Fibroblast of villous mesenchyme (primary cell): Measurements from ENCODE around the gene CFAP61. TPM values are rescaled to one million over a fixed set of nuclear protein-coding genes. Genes with fewer than 3 reads are reported as not detected.

Experiments
- DNase-seq: peaks from one replicate; pipeline ENCODE4 v3.0.0-alpha.2; 2010; ENCODE audit warnings: low read depth
- H3K4me3 ChIP-seq: 2 replicates; pipeline ENCODE4 v1.5.1; 2011; ENCODE audit warnings: low read depth, mild to moderate bottlenecking, low read length
- total RNA-seq: library from RNA; depleted of rRNA; stranded (reverse); fragments of >200 nt; gene quantifications from 2 replicates; pipeline ENCODE4 v1.2.3, GENCODE V29; 2012
- TF ChIP-seq, protein P1 (sequence below): IDR thresholded peaks from 2 replicates; pipeline ENCODE4 v1.5.1; 2012; ENCODE audit warnings: low read depth, mild to moderate bottlenecking, low read length; ENCODE audit not compliant: insufficient read depth

The CFAP61 gene
- total RNA-seq, 1 donor, result 0.43 TPM

- TF ChIP-seq, protein P1, sequence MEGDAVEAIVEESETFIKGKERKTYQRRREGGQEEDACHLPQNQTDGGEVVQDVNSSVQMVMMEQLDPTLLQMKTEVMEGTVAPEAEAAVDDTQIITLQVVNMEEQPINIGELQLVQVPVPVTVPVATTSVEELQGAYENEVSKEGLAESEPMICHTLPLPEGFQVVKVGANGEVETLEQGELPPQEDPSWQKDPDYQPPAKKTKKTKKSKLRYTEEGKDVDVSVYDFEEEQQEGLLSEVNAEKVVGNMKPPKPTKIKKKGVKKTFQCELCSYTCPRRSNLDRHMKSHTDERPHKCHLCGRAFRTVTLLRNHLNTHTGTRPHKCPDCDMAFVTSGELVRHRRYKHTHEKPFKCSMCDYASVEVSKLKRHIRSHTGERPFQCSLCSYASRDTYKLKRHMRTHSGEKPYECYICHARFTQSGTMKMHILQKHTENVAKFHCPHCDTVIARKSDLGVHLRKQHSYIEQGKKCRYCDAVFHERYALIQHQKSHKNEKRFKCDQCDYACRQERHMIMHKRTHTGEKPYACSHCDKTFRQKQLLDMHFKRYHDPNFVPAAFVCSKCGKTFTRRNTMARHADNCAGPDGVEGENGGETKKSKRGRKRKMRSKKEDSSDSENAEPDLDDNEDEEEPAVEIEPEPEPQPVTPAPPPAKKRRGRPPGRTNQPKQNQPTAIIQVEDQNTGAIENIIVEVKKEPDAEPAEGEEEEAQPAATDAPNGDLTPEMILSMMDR, result no peak
- H3K4me3 ChIP-seq, result no peak overlapping the region
- no peak for DNase-seq
Observed at GRCh38 chr20:20255099-20255498, 202.8 kb downstream of the CFAP61 start.

DNA sequence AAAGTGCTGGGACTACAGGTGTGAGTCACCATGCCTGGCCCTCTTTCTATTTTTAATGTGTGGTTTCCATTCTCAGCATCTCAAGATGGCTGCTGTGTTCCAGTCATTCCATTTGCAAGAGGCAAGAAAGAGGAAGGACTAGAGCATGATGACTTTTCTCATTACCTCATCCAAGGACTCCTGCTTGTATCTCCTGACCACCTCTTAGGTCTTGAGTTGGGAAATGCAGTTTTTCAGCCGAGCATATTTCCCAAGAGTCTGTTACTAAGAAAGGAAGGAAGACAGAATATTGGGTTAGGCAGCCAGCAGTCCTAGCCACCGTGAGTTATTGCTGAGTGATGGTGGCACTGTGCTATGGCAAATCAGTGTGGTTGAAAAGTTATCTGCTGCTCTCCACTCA is 207.2 kb downstream of the CFAP61 start:
- TF ChIP-seq, protein P1, result no peak
- no peak for DNase-seq

DNA sequence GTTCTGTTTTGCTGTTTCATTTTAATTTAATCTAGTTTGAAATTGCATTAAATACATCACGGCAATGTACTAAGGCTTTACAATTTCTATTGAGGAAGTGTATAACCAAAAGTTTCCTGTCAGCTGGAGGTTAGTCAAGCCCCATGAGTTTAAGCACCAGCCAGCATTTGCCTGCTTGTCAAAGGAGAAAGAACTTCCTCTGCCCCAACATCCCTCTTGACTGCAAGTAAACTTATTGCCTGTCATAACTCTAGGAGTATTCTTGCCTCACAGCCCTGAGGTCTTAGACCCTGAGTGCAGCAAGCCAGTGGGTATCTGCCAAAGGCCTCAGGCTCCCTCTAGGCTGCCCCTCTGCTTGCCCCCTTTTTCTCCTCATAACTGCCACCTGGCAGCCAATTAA is 208.8 kb downstream of the CFAP61 start:
- TF ChIP-seq, protein P1, result no peak
- no peak overlapping the region for H3K4me3 ChIP-seq
- no peak for DNase-seq

More for the DNA sequence above, 207.2 kb downstream of the CFAP61 start:
- H3K4me3 ChIP-seq, result no peak overlapping the region

- TF ChIP-seq, protein P1, result no peak
- DNase-seq, result no peak
Observed at GRCh38 chr20:20265210-20265609, 212.9 kb downstream of the CFAP61 start.

GRCh38 chr20:20266552-20266951 is 214.2 kb downstream of the CFAP61 start:
- TF ChIP-seq, protein P1, result no peak
- no peak overlapping the region for H3K4me3 ChIP-seq

More at GRCh38 chr20:20265210-20265609, 212.9 kb downstream of the CFAP61 start:
- no peak overlapping the region for H3K4me3 ChIP-seq

DNA sequence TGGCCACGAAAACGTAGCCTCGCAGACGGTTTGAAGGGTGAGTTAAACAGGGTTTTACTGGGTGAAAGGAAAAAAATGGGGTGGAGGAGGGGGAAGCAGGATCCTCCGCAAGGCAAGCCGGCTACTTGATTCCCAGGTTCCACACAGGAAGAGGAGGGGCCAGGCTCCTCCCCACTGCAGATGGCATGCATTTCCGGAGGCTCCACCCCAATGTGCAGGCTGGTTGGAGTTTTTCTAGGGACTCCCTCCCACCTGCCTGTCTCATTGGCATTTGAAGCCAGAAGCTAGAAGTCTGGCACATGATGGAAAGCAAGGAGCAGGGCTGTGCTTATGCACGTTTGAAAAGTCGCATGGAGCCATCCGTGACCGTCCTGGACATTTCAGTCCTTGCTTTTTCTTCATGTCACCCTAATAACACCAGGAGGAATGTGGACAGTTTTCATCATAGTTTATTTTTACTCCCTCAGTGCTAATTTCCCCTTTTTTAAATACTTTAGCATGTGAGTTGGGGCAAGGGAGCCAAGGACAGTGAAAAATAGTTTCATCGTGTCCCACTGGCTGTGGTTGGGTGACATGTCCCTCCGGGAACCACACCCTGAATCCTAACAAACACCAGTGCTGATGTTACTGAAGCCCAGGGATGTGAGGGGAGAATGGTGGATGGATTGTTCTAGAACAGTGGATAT is 215.5 kb downstream of the CFAP61 start:
- no peak for DNase-seq
- TF ChIP-seq, protein P1, result no peak
- no peak overlapping the region for H3K4me3 ChIP-seq

More at GRCh38 chr20:20266552-20266951, 214.2 kb downstream of the CFAP61 start:
- no peak for DNase-seq

GRCh38 chr20:20271271-20271670 is 218.9 kb downstream of the CFAP61 start:
- TF ChIP-seq, protein P1, result no peak
- no peak for DNase-seq

More at GRCh38 chr20:20271271-20271670, 218.9 kb downstream of the CFAP61 start:
- H3K4me3 ChIP-seq, result no peak overlapping the region
